Erythroblast (primary cell): ENCODE results near the gene IQGAP1.

Source experiments
- DNase-seq, 2 experiments: peaks; one replicate each; lab custom pipeline; 2025; lab: John Stamatoyannopoulos, UW
- GATA1 ChIP-seq: IDR thresholded peaks from 2 replicates; pipeline ENCODE4 v1.6.1; 2011; ENCODE audit warnings: low read depth, mild to moderate bottlenecking, control low read depth, low read length, moderate library complexity
- POLR2A ChIP-seq: IDR thresholded peaks from 2 replicates; pipeline ENCODE4 v1.6.1; 2011; ENCODE audit warnings: mild to moderate bottlenecking, low read length

The IQGAP1 gene

DNA sequence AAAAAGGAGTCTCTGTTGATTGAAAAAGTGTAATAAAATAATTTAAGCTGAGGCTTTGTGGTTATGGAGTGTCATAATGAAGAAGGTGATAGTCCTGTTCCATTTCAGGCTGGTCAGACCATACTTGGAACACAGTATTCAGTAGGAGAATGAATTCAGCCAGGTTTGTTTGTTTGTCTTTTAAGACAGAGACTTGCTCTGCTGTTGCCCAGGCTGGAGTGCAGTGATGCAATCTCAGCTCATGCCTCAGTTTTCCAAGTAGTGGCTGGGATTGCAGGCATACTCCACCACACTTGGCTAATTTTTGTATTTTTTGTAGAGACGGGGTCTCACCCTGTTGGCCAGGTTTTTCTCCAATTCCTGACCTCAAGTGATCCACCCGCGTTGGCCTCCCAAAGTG is 33.5 kb downstream of the IQGAP1 start:
- TF ChIP-seq GATA1 = no peak
- no peak for TF ChIP-seq POLR2A
- no peak for DNase-seq

DNA sequence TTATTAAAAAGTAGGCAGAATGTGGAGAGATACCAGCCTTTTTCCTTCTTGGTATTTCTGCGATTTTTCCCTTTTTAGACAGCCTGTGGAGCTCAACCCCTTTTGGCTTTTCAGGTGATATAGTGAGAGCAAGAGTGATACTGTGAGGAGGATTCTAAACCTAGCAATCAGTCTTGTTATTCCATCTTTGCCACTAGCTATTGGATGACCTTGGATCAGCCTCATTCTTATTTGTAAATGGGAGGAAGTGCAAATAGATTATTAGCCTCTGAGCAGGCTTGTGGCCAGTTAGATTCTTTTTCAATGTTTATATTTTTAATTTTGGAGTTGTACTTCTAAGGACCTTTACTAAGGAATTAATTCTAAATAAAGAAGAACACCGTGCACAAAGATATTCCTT is 34.0 kb downstream of the IQGAP1 start:
- no peak for DNase-seq
- no peak for TF ChIP-seq POLR2A

- TF ChIP-seq GATA1 = no peak
- no peak for TF ChIP-seq POLR2A
- DNase-seq = no peak
Observed at GRCh38 chr15:90422936-90423335, 34.9 kb downstream of the IQGAP1 start.

DNA sequence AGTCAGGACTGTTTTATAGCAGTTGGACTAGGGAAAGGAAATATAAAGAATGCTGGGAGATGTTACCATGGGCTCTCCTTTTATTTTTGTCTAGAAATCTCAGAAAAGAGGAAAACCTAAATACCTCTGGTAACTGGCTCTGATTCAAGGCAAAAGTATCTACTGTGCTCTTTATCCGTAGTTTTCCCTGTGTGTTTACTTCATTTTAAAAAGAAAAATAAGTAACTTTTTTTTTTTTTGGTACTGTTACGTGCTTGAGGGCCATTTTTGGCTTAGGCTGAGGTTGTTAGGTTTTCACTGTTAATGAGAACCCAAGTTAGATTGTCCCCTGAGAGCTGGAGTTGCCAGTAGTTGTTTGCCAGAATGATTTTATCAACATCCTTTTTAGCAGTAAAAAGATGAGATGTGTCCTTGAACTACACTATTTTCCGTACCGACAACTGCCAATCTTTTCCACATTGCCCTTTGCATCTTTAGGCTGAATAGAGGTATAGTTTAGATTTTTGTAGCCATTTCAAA is 35.8 kb downstream of the IQGAP1 start:
- DNase-seq = no peak
- TF ChIP-seq POLR2A (no peak), GATA1 (no peak)

DNA sequence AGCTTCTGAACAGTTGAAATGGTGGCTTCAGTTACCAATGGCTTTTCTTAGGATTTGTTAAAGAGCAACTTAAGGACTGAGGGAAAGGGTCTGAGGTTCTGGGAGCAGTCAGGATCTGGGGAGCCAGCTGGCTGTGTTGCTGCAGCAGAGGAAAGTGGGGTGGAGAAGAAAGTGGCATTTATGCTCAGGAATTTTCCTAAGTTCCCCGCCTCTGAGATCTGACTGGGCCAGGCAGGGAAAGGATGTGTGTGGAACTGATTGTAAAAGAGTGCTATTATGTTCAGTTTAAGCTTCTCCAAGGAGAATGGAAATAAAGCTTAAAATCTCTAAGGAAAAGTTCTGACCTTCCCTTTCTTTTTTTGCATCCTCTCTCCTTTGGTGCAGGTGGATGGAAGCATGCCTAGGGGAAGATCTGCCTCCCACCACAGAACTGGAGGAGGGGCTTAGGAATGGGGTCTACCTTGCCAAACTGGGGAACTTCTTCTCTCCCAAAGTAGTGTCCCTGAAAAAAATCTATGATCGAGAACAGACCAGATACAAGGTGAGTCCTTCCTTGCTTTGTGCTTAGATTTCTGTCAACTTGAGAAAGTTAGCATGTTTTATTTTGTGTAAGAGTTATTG is 37.8 kb downstream of the IQGAP1 start:
- TF ChIP-seq GATA1 = no peak
- TF ChIP-seq POLR2A = no peak
- DNase-seq = no peak

DNA sequence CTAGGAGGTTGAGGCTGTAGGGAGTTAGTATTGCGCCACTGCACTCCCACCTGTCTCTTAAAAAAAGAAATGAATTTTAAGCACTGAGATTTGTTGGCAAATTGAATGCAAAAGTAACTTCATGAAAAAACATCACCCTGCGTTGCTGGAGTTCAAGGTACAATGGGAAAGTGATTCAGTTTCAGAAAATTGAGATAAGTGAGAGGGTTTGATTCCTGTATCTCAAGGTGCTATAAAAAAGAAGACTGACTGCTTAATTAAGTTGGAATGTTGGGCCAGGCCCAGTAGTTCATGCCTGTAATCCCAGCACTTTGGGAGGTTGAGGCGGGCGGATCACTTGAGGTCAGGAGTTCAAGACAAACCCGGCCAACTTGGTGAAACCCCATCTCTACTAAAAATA is 39.1 kb downstream of the IQGAP1 start:
- TF ChIP-seq GATA1 (no peak), POLR2A (no peak)
- no peak for DNase-seq

GRCh38 chr15:90432253-90432652 is 44.2 kb downstream of the IQGAP1 start:
- TF ChIP-seq GATA1 = no peak
- TF ChIP-seq POLR2A = no peak
- DNase-seq = no peak

DNA sequence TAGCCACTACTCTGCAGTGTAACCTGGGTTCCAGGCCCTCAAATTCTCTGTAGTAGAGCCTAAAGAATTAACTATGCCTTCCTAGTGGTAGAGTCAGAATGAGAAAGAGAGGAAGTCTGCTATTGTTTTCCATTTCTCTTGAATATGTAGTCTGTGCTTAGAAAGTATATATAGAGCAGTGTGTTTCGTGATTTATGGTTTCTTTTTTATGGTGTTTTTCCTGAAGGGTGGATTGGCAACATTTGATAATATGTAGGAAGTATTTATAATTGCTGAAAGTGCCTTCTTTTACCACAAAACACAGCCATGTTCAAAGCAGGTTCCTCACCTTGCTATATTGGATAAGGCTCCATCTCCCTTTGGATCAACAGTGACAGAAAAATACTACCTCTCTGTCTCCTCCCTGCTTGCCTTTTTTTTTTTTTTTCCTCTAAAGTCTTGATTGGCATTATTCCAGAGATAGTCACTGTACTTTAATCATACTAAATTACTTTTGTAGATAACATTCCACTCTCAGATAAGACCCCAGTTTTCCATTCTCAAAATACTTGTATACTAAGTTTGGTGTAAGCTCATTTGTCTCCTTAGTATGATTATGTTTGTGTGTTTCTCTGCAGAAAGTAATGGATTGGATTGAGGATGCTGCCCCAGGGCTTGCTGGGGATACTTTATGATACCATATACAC is 47.8 kb downstream of the IQGAP1 start:
- no peak for TF ChIP-seq GATA1
- TF ChIP-seq POLR2A = no peak
- no peak for DNase-seq

DNA sequence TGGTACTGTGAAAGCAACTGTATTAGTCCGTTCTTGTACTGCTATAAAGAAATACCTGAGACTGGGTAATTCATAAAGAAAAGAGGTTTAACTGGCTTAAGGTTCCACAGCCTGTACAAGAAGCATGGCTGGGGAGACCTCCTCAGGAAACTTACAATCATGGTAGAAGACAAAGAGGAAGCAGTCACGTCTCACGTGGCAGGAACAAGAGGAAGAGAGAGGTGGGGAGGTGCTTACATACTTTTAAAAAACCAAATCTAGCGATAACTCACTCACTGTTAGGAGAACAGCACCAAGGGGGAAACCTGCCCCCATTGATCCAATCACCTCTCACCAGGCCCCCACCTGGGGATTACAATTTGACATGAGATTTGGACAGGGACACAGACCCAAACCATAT is 48.9 kb downstream of the IQGAP1 start:
- DNase-seq = no peak
- TF ChIP-seq POLR2A = no peak
- no peak for TF ChIP-seq GATA1

GRCh38 chr15:90437516-90437915 is 49.5 kb downstream of the IQGAP1 start:
- TF ChIP-seq POLR2A (no peak), GATA1 (no peak)
- DNase-seq = no peak

GRCh38 chr15:90439946-90440345 is 51.9 kb downstream of the IQGAP1 start:
- no peak for TF ChIP-seq POLR2A
- no peak for DNase-seq

- TF ChIP-seq POLR2A = no peak
- TF ChIP-seq GATA1 = no peak
- no peak for DNase-seq
Observed at GRCh38 chr15:90441027-90441426, 53.0 kb downstream of the IQGAP1 start.

DNA sequence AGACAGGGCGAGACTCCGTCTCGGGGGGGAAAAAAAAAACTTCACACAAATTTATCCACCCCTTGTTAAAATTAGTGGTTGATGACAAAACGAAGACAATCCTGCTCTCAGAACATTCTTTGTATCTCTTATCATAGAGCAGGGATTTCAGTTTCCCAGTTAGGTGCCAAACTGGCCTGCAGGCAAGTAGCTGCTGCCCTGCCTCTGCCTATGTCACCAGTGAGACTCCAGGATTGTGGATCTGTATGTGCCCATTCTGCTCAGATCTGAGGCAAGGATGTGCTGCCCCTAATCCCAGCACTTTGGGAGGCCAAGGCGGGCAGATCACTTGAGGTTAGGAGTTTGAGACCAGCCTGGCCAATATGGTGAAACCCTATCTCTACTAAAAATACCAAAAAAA is 54.4 kb downstream of the IQGAP1 start:
- no peak for DNase-seq
- TF ChIP-seq POLR2A = no peak
- TF ChIP-seq GATA1 = no peak

DNA sequence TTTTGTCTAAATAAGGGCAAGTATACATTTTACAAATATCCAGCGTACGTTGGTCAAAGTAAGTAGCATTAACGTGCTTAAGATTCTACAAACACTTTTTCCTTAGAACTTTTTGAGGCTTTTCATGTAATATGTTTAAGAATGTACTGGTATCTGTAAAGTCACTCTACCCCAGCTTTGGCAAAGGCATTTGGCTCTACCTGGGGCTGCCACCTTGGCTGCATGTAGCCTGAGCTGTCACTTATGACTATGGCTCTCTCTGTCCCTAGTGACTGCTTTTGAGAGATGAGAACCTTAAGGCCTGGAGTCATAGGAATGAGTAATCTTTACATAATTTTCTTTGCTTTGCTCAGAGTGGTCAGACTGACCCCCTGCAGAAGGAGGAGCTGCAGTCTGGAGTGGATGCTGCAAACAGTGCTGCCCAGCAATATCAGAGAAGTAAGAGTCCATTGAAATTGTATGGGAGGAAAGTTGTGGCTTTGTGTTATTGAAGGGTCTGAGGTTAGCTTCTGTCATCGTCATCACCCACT is 61.2 kb downstream of the IQGAP1 start:
- DNase-seq = no peak

More for the DNA sequence above, 61.2 kb downstream of the IQGAP1 start:
- TF ChIP-seq GATA1 = no peak
- no peak for TF ChIP-seq POLR2A
